GM19328 (cell line): Measurements from ENCODE around the gene EFS.

Experiments
- ATAC-seq: cut with Tn5 transposase; IDR thresholded peaks from one replicate; pipeline ENCODE4 v1.9.1; 2021; ENCODE audit warnings: mild to moderate bottlenecking, moderate library complexity; ENCODE audit not compliant: unreplicated experiment

EFS gene

DNA sequence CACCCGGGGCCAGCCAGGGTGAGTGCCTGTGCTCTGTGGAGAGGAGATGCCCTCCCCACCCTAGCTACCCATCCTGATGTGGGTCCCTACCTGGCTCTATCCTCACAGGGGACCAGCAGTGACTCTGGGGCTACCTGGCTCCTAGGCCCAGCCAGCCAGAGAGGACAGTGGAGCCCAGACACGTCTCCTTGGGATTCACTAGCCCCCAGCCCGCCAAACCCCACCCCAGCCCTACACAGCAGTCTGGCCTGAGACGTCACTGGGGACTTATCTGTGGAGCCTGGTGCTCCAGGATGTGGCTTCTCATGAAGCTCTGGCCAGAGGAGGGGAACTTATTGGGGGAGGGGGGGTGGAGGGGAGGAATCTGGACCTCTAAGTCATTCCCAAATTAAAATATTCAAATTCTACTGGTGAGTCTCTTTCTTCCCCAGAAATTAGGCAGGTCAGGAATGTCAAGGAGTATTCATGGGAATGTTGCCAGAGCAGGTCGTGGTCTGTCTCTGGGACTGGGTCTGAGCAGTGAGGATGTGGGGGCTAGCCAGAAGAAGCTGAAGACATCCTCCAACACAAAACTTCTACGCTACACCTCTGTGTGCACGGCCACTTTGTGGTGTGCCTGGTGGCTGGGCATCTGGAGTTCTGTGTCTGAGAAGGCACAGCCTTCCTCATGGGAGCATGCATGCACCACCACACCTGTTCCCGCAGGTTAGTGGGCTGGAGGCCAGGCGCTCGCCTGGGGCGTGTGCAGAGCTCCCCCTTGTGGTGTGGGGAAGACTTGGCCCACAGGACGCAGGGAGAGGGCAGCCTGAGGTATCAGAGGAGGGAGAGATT is 14.6 kb upstream of the EFS start:
- no peak for ATAC-seq

DNA sequence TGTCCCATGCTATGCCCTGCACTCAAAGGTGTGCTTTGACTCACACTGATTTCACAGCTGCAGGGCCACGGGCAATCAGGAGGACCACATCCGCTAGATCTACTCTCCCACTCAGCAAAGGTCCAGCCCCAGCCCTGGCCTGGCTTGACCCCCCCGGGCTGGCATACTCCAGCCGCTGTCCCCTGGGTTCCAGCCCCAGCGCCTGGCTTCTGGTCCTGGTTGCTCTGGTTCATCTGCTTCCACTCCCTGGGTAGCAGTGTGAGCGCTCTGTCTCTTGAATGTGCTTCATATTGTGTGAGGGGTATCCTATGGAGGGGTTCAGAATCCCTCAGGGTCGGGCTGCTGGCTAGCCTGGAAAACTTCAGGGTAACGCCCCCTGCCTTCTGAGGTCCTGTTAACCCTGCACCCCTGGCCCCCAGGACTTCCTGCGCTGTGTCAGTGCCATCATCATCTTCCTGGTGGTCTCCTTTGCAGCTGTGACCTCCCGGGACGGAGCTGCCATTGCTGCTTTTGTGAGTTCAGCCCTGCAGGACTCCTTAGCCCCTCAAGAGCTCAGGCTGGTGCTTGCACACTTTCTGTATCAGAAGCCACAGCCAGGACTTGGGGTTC is 13.7 kb upstream of the EFS start:
- ATAC-seq = no peak

DNA sequence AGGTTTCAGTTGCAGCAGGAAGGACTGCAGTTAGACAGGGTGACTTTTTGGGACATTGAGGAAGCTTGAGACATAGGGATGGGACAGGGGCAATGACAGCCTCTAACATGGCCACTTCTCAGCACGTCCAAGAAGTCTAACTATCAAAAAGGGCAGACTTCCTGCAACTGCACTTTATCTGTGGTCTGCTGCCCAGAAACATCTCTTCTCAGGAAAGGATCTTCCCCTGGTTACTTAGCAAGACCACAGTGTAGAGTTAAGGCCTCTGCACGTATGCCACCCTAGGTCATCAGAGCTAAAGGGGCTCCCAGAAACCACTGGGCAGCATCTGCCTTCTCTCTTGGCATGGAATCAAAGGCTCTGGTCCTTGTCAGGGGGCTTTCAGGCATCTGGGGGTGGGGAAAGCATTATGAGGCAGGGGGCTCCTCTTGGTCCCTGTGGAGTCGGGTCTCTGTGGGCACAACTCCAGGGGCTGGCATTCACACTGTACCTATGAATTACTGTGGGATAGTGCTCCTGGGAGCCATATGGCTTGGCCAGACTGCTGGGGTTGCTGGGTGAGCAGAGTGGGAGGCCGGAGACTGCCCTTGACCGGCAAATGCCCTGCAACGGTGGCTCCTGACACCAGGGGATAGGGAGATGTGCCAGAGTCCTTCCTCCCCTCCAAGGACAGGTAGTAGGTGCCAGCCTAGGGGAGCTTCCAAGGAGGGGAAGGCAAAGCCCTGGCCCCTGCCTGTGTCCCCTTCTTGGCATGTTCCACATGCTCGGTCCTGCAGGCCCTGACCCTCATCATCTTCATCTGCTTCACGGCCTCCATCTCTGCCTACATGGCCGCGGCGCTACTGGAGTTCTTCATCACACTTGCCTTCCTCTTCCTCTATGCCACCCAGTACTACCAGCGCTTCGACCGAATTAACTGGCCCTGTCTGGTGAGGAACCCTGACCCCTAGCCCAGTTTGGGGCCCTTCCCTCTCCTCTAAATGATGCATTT is 12.9 kb upstream of the EFS start:
- no peak for ATAC-seq

DNA sequence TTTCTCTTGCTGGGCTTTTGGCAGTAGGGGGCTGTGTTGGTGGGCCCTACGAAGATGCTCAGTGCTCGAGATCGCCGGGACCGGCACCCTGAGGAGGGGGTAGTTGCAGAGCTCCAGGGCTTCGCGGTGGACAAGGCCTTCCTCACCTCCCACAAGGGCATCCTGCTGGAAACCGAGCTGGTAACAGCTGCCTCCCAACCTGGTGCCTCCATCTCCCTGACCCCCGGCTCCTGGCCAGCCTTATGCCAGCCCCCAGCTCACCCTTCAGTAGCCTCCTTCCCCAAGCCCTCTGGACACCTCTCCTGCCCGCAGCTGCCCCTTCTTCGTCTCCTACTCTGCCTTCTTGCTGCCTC is 12.2 kb upstream of the EFS start:
- ATAC-seq = no peak

DNA sequence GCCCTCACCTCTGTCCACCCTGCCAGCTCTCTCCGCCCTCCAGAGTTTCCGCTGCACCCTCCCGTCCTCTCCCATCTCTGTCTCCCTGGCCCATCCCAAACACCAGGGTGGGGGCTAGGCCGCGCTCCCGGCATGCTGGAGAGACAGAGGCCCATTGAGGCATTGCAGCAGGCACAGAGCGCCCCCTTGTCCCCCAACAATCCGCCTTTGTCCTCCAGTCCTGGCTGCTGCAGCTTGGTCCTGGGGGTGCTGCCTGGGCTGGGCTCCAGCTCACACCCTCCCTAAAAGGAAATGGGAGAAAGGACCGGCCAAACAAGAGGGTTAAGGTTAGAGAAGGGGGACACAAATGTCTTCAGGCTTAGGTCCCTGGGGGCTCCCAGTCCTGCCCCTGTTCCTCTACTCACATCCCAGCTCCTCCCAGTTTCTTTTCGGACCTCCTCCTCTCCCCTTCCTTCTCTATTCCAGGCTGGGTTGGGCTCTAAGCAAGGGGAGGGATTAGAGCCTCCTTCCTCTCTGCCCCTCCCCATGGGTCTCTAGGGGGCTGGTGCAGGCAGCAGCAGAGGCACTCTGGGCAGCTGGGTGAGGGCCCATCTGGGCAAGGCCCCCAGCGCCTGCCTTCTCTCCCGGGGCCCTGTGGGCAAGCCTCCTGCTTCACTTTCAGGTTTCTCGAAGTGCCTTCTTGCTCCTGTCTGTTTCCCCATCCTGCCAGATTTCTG is 11.7 kb upstream of the EFS start, which contains the start of gene CMTM5:
Gene CMTM5, plus strand, starts transcription at position 565 of the 716 bp plus-strand sequence. CDS start 206 bp downstream, outside the sequence.
- no peak for ATAC-seq

DNA sequence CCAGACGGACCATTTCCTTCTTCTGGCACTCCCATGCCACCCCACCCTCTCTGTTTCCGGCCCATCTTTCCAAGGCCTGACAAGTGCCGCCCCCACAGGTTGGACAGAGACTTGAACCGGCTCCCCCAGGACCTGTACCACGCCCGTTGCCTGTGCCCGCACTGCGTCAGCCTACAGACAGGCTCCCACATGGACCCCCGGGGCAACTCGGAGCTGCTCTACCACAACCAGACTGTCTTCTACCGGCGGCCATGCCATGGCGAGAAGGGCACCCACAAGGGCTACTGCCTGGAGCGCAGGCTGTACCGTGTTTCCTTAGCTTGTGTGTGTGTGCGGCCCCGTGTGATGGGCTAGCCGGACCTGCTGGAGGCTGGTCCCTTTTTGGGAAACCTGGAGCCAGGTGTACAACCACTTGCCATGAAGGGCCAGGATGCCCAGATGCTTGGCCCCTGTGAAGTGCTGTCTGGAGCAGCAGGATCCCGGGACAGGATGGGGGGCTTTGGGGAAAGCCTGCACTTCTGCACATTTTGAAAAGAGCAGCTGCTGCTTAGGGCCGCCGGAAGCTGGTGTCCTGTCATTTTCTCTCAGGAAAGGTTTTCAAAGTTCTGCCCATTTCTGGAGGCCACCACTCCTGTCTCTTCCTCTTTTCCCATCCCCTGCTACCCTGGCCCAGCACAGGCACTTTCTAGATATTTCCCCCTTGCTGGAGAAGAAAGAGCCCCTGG is 10.7 kb upstream of the EFS start:
- no peak for ATAC-seq

DNA sequence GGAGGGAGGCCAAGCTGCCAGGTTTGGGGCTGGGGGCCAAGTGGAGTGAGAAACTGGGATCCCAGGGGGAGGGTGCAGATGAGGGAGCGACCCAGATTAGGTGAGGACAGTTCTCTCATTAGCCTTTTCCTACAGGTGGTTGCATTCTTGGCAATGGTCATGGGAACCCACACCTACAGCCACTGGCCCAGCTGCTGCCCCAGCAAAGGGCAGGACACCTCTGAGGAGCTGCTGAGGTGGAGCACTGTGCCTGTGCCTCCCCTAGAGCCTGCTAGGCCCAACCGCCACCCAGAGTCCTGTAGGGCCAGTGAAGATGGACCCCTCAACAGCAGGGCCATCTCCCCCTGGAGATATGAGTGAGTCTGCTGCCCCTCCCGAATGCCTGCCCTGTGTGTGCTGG is 8.1 kb upstream of the EFS start:
- ATAC-seq = no peak

DNA sequence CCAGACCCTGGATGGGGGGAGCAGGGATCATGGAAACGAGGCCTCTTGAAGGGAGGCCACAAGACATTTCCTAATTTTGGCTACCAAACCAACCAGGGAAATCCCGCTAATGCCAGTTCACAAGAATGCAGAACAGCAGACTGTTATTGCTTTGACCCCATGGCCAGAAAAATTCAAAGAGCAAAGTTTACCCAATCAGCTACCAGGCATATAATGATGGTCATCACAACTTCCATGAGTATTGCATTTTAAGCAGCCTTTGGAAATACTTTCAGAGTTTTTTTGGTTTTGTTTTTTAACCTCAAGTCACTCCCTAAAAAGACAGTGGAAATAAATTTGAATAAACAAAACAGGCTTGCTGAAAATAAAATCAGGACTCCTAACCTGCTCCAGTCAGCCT is 7.5 kb upstream of the EFS start, which contains the start of gene IL25:
Gene IL25, plus strand, starts transcription at position 301 of the 400 bp plus-strand sequence.
- ATAC-seq = no peak

DNA sequence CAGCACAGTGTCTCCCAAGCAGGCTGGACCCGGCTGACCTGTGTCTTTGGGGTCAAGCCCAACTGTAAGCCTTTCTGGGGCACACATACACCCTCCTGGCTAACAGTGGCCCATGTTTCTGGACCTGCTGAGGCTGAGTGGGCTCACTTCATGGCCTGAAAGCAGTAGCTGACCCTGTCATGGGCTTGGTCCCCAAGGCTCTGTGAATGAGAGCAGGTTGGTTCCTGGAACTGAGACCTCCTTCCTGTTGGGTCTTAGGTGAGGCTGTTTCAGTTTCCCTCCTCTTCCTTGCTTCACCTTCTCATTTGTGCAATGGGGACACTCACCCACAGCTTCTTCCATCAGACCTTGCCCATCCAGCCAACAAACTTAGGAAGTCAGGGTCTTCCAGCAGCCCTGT is 6.9 kb upstream of the EFS start:
- ATAC-seq = no peak

DNA sequence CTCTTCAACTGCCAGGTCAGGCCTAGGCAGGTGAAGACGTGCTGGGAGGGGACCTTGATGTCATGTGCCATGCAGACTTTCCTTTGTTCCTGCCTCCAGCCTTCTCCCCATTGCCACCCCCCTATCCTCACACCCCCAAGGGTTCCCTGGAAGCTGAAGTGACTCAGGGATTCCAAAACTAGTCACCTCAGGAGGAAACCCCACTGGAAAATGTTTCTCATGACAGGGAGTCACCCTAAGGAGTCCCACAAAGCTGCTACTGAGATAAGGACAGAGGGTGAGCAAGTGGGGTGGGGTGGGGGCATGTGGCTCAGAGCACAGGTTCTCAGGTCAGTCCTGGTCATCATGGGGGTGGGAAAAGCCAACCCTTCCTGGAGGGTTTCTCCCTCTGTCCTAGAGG is 5.2 kb upstream of the EFS start:
- ATAC-seq = no peak

DNA sequence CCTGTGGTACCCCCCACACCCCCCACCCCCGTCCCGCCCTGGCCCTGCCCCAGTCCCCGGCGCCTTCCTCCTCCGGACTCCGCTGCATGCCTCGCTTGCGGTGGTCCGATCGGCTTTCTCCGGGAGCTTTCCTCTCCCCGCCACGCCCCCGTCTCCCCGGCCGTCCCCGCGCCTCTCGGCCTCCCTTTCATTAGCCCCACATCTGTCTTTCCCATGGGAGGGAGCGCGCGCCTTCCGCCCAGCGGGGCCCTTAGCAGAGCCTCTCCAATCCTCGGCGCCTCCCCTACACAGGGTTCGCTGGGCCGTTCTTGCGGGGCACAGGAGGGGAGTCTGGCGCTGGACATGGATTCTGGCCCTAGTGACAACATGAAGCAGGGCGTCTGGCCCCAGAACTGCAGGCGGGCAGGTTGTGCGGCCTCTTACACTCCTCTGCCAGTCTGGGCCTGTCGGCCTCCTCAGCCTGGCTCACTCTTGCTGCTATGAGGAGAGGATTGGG is 1.5 kb upstream of the EFS start:
- no peak for ATAC-seq

DNA sequence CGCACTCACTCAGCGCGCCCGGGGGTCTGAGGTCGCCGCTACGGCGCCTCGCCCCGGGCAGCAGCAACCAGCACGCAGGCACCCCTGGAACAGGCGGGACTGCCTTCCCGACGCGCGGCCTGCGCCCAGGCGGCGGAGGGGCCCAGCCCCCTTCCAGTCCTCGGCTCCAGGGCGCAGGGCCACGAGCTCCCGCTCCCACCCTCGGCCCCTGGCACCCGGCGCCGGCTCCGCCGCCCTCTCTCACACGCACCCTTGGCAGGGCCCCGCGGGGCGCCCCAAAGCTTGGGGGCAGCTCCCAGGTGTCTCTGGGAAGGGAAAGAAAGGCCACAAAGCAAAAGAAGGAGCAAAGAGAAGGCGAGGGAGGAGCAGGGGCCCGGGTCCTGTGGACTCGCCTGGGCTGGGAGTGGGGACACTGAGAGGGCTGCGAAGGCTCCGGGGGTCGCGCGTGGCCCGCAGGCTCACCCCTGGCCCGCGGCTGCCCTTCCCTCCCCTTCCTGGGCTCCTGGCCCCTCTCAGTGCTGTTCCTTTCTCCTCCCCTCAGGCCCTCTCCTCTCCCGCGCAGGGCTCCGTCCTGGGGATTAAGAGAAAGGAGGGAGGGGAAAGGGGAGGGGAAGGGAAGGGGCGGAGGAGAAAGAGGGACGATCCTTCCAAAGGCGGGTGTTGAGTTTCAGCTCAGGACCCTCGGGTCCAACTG is 907 bp upstream of the EFS start:
- ATAC-seq = no peak

DNA sequence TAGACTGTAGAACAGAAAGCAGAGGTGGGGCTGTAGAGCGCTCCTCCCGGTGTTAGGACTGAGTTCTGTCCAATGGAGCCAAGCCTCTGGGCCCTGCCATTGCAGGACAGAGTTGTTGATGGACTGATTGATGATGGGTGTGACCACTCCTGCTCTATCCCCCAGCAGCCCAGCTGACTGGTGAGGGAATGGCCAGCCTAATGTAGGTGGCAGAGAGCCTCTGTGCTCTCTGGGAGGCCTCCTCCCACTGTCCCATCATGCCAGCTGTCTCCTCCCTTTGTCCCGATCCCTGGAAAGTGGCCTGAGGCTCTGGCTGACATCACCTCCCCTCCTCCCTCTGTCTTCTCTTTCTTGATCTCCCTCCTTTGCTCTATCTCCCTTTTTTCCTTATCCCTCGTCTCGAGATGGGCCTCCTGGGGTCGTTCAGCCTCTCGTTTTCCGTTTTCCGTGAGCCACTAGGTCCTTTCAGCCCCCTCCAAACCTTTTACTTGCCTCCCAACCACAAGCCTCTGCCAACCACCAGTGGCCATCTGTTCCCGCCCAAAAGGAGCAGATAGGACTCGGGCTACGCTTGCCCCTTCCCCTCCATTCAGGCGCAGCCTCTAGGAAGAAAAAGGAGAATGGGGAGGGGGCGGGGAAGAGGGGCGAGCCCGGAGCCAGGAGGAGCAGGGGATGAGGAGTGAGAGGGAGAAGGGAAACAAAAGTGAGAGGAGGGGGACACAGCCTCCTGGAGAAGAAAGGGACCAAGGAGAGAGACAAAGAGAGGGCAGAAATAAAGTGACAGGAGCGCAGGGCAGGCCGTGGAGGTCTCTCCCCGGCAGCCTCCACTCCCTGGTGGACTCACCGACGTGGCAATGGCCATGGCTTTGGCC is 572 bp downstream of the EFS start:
- ATAC-seq = no peak

DNA sequence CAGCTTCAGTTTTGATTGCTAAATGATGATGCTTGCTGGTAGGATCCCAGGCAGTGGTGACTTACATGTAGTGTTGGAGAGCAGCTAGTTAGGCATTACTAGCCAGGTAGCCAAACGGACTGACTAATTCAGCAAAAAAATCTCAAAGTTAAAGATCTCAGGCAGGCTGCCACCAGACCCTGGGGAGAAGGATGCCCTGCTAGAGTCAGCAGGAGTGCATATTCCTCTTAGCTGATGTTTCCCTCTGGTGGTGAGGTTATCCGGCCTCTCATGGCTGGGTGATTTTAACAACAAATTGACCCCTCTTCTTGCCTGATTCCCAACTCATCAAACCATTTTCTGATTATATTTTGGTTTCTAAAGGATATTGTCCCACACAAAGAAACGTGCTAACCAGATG is 2.8 kb downstream of the EFS start:
- ATAC-seq = no peak

DNA sequence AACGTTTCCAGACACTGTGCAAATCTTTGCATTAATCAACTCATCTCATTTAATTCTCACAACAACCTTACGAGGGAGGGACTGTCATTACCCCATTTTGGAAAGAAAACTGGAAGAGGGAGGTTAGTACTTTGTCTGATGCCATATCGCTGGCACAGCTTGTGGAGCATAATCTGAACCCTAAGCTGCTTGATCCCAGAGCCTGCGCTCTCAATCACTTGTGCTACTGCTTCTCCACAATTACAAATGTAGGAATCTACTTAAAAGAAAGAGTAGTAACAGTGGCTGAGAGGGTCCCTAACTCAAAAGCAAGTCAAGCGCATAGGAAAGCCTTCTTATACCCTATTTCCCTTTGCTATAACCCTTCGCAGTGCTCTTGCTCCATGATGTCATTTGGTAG is 3.2 kb downstream of the EFS start:
- ATAC-seq = no peak

DNA sequence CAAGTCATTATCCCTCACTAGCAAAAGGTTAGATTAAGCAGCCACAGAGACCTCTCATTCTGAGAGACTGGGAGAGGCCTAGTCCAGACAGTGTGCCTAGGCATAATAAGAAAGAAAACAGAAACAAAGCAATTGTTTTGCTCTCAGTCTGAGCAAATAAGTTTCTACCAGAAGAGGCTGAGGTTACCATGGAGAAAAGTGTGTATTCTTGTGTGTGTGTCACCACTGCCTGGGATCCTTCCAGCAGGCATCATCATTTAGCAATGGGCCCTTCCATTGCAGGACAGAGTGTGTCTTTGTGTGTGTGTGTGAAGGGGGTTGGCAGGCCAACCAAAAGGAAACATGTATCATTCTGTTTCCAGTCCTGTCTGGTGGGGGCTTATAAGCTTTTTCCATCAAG is 3.7 kb downstream of the EFS start:
- ATAC-seq = no peak

DNA sequence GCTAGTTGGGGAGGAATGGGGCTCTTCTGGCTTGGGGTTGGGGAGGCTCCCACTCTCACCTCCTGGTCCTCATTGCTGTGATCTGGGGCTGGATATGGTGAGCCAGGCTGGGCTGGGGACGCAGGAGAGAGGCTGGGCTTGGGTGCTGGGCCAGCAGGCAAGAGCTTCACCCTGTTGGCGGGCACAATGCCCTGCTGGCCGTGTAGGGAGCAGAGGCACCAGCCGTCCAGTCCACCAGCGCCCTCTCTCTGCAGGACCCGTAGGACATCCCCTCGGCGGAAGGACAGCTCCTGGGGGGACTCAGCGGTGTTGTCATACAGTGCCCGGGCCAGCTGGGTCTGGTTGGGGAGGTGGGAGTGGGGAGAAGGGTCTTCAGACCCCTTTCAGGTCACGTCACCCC is 4.5 kb downstream of the EFS start:
- no peak for ATAC-seq

DNA sequence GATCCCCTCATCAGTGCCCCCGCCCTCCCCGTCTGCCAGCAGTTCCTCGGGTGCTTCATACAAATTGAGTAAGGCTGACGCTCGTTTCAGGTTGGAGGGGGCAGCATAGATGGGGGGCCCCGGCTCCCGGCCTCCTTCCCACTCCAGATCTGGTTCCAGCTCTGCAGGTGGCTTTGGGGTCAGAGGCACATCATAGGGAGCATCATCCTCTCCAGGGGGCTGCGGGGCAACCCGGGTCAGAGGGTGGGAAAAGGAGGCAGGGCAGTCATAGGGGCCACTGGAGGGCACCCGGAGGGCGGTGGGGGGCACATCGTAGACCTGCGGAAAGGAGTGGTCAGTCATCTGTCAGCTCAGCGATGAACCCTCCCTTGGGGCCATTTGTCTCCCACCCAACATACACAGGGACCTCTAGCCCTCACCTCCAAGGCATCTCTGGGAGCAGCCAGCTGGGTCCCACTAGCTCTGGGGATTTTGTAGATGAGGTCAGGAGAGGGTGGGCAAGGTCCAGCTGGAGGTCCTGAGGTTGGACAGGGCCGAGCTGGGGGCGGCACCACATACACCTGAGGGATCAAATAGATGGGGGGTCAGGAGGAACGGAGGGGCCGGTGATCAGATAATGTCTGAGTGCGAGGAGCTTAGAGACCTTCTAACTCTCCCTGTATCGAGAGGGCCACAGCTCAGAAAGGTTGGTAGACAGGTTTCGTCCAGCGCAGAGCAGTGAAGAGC is 5.1 kb downstream of the EFS start:
- no peak for ATAC-seq
